WERI-Rb-1 (cell line): ENCODE measurements around the gene PRSS1.
A peak's percentile ranks its signal among the peaks of the same experiment; 100 is the strongest.

Experiments
- DNase-seq: peaks from one replicate; pipeline ENCODE4 v3.0.0-alpha.2; 2020
- H3K27ac ChIP-seq: fragments of 250-450 bp; sonication (Bioruptor Pico); 2 replicates; pipeline ENCODE4 v1.5.1; 2020; ENCODE audit warnings: mild to moderate bottlenecking, moderate library complexity
- H3K27me3 ChIP-seq: fragments of 250-450 bp; sonication (Bioruptor Pico); 2 replicates; pipeline ENCODE4 v1.5.1; 2021; ENCODE audit warnings: mild to moderate bottlenecking, low read depth, moderate library complexity; ENCODE audit not compliant: insufficient read depth, severe bottlenecking
- H3K36me3 ChIP-seq: fragments of 250-450 bp; sonication (Bioruptor Pico); 2 replicates; pipeline ENCODE4 v1.5.1; 2020; ENCODE audit warnings: mild to moderate bottlenecking, moderate library complexity
- H3K4me3 ChIP-seq: 2 replicates; pipeline ENCODE4 v1.5.1; 2011; ENCODE audit warnings: low read depth, mild to moderate bottlenecking, control low read depth, low read length
- H3K9me3 ChIP-seq: fragments of 250-450 bp; sonication (Bioruptor Pico); 2 replicates; pipeline ENCODE4 v1.5.1; 2021; ENCODE audit warnings: mild to moderate bottlenecking, moderate library complexity; ENCODE audit not compliant: severe bottlenecking
- TF ChIP-seq, protein P1 (sequence below): IDR thresholded peaks from 2 replicates; pipeline ENCODE4 v1.5.1; 2011; ENCODE audit warnings: low read depth, mild to moderate bottlenecking, control low read depth, inconsistent platforms, low read length

PRSS1 gene

DNA sequence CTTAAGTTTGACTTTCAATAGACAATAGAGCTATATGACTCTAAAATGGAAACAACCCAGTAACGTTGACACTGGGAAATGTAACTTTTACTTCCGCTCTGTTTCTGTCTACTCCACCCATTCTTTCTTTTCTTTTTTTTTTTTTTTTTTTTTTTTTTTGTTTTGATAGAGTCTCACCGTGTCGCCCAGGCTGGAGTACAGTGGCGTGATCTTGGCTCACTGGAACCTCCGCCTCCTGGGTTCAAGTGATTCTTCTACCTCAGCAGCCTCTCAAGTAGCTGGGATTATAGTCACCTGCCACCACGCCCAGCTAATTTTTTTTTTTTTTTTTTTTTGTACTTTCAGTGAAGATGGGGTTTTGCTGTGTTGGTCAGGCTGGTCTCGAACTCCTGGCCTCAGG is 35.4 kb downstream of the PRSS1 start:
- Histone ChIP-seq H3K36me3 (no peaks in the 10 kb centered on the region), H3K27me3 (no peaks in the 10 kb centered on the region), H3K4me3 (no peak overlapping the region), H3K9me3 (no peaks in the 10 kb centered on the region), H3K27ac (no peak overlapping the region)
- DNase-seq = no peak
- TF ChIP-seq, protein P1, sequence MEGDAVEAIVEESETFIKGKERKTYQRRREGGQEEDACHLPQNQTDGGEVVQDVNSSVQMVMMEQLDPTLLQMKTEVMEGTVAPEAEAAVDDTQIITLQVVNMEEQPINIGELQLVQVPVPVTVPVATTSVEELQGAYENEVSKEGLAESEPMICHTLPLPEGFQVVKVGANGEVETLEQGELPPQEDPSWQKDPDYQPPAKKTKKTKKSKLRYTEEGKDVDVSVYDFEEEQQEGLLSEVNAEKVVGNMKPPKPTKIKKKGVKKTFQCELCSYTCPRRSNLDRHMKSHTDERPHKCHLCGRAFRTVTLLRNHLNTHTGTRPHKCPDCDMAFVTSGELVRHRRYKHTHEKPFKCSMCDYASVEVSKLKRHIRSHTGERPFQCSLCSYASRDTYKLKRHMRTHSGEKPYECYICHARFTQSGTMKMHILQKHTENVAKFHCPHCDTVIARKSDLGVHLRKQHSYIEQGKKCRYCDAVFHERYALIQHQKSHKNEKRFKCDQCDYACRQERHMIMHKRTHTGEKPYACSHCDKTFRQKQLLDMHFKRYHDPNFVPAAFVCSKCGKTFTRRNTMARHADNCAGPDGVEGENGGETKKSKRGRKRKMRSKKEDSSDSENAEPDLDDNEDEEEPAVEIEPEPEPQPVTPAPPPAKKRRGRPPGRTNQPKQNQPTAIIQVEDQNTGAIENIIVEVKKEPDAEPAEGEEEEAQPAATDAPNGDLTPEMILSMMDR = no peak

DNA sequence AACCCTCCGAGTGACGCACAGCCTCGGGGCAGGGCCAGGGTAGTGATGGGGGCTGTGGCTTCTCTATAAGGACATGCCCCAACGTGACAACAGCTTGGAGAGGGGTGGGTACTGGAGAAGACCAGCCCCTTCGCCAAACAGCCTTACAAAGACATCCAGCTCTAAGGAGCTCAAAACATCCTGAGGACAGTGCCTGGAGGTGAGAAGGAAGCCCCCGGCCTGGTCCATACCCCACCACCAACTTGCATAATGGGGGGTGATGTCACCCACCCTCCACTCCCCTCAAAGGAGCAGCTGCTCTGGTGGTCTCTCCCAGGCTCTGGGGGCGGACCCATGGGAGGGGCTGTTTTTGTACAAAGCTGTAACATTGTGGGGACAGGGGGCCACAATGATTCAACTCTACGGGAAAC is 36.6 kb downstream of the PRSS1 start:
- no peak overlapping the region for H3K27ac ChIP-seq
- TF ChIP-seq, protein P1 = no peak
- H3K27me3 ChIP-seq = no peaks in the 10 kb centered on the region
- H3K36me3 ChIP-seq = no peaks in the 10 kb centered on the region
- no peaks in the 10 kb centered on the region for H3K9me3 ChIP-seq
- DNase-seq = no peak
- no peak overlapping the region for H3K4me3 ChIP-seq

DNA sequence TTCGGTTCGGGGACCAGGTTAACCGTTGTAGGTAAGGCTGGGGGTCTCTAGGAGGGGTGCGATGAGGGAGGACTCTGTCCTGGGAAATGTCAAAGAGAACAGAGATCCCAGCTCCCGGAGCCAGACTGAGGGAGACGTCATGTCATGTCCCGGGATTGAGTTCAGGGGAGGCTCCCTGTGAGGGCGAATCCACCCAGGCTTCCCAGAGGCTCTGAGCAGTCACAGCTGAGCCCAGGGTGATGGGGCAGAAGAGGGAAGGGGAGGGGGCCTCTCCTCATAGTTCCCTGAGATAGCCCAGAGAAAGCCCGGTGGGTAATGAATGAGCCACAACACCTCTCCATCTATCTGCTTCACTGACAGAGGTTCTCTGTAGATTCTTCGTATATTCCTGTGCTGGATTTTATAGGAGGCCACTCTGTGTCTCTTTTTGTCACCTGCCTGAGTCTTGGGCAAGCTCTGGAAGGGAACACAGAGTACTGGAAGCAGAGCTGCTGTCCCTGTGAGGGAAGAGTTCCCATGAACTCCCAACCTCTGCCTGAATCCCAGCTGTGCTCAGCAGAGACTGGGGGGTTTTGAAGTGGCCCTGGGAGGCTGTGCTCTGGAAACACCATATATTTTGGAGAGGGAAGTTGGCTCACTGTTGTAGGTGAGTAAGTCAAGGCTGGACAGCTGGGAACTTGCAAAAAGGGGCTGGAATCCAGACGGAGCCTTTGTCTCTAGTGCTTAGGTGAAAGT is 37.9 kb downstream of the PRSS1 start:
- Histone ChIP-seq H3K4me3 (no peak overlapping the region), H3K27ac (no peak overlapping the region), H3K9me3 (no peaks in the 10 kb centered on the region), H3K36me3 (no peaks in the 10 kb centered on the region), H3K27me3 (no peaks in the 10 kb centered on the region)
- no peak for DNase-seq
- TF ChIP-seq, protein P1 = no peak

DNA sequence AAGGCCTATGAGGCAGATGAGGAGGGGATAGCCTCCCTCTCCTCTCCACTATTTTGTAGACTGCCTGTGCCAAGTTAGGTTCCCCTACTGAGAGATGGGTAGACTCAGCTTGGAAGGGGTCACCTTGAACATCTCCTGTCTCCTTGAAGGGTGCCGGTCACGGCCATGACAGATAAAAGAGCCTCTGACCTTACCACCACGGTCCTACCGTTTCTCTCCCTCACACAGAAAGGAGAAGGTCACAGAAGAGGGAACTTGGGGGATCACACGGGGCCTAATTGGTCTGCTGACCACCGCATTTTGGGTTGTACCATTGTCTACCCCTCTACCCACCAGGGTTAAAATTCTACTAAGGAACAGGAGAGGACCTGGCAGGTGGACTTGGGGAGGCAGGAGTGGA is 38.5 kb downstream of the PRSS1 start:
- no peak for DNase-seq
- TF ChIP-seq, protein P1 = no peak
- Histone ChIP-seq H3K27ac (no peak overlapping the region), H3K4me3 (no peak overlapping the region), H3K9me3 (no peaks in the 10 kb centered on the region), H3K27me3 (no peaks in the 10 kb centered on the region), H3K36me3 (no peaks in the 10 kb centered on the region)

DNA sequence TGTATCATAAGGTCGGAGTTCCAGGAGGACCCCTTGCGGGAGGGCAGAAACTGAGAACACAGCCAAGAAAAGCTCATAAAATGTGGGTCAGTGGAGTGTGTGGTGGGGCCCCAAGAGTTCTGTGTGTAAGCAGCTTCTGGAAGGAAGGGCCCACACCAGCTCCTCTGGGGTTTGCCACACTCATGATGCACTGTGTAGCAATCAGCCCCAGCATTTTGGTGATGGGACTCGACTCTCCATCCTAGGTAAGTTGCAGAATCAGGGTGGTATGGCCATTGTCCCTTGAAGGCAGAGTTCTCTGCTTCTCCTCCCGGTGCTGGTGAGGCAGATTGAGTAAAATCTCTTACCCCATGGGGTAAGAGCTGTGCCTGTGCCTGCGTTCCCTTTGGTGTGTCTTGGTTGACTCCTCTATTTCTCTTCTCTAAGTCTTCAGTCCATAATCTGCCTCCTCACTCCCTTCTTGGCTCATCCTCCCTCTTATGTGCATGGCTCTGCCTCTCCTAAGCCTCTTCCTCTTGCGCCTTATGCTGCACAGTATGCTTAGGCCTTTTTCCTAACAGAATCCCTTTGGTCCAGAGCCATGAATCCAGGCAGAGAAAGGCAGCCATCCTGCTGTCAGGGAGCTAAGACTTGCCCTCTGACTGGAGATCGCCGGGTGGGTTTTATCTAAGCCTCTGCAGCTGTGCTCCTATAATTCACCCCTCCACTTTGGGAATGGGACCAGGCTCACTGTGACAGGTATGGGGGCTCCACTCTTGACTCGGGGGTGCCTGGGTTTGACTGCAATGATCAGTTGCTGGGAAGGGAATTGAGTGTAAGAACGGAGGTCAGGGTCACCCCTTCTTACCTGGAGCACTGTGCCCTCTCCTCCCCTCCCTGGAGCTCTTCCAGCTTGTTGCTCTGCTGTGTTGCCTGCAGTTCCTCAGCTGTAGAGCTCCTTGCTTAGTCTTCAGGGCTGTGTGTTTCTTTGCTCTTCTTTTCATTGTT is 39.3 kb downstream of the PRSS1 start:
- Histone ChIP-seq H3K27me3 (no peaks in the 10 kb centered on the region), H3K36me3 (no peaks in the 10 kb centered on the region), H3K4me3 (no peak overlapping the region), H3K9me3 (no peaks in the 10 kb centered on the region), H3K27ac (no peak overlapping the region)
- DNase-seq = peak; percentile 47
- TF ChIP-seq, protein P1 = no peak
